HS-5 (cell line): ENCODE measurements around the gene CEP152.

Experiments
- DNase-seq: peaks from one replicate; pipeline ENCODE4 v3.0.0-alpha.2; 2012; ENCODE audit warnings: low read depth

The CEP152 gene

GRCh38 chr15:48777645-48778330 is 33.1 kb downstream of the CEP152 start:
- DNase-seq: no peak

GRCh38 chr15:48775546-48775945 is 35.3 kb downstream of the CEP152 start:
- no peak for DNase-seq

DNA sequence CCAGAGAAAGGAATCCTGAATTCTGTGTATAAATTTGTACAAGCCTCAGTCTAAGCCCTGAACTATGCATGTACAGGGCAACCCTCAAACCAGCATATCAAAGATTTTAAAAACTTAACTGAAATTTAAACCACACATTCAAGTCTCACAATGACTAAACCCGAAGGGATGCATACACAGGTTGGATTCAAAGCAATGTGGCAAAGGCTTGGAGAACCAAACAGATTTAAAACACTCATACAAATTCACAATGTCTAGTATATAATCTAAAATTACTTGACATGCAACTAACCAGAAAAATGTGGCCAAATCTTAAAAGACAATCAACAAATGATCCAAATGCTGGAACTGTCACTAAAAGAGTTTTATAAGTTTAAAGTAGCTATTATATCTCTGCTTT is 36.4 kb downstream of the CEP152 start:
- DNase-seq: no peak

GRCh38 chr15:48766196-48766595 is 44.7 kb downstream of the CEP152 start:
- no peak for DNase-seq

GRCh38 chr15:48765022-48765421 is 45.8 kb downstream of the CEP152 start:
- DNase-seq: no peak

GRCh38 chr15:48761393-48762158 is 49.3 kb downstream of the CEP152 start:
- DNase-seq: no peak

- DNase-seq: no peak
Measured at GRCh38 chr15:48759921-48760320, 50.9 kb downstream of the CEP152 start.

DNA sequence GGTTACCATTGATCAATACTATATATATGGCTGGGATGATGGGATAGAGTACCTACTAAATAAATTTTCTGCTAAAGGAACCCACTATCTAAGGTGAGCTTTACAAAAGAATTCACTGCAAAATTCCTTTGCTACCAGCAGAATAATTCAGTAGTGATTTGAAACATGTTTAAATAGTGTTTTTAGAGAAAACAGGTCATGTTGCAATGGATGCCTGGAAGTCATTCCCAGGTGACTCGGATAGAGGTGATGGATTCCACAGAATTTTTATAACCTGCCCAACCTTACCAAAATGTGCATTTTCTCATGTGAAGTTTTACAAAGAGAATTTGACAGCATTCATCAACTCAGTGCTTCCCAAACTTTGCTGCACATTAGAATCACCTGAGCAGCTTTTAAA is 53.2 kb downstream of the CEP152 start:
- no peak for DNase-seq

- no peak for DNase-seq
Measured at GRCh38 chr15:48754011-48754410, 56.9 kb downstream of the CEP152 start.

DNA sequence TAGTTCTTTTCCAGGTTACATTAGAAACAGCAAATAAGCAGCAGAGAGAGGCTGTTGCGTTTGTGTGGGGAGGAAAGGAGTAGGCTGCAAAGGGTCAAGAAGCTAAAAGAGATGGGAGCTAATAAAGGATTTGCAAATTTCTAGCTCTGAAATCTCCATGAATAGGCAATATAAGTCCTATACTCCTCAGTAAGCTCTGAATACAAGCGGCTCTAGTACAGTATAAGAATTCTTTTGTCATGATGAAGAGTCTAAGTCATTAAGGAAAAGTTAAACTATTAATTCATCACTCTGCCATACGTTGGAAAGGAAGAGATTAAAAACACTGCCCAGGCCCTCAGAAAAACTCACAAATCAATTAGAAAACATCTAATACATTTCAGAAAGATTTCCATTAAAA is 59.3 kb downstream of the CEP152 start:
- DNase-seq: no peak

DNA sequence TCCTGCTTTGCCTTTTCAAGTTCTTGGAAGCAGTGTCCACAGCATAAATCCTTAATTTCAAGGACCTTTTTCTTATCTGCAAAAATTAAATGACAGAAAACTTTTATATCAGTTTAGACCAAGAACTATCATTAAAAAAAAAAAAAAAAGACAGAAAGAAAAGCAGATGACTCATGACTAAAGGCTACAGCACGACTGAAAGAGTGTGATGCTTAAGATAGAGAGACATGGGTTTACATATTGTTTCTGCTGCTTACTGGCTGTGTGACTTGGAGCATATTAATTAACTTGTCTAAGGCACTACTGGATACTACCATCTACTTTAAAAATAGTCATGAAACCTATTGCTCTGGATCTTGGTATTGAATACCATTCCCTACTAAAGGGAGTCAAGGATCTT is 62.3 kb downstream of the CEP152 start:
- no peak for DNase-seq

DNA sequence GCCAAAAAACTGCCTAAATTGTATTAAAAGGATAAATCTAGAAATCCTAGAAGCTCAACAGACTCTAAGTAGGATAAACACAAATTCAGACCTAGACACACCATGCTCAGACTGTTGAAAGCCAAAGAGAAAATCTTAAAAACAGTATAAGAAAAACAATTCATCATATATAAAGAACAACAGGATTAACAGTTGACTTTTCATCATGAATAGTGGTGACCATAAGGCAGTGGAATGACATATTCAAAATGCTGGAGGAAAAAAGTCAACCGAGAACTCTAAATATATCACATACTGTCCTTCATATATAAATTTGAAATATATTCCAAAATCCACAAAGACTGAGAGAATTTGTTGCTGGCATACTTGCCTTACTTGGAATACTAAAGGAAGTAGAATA is 77.3 kb downstream of the CEP152 start:
- no peak for DNase-seq

GRCh38 chr15:48730506-48730905 is 80.4 kb downstream of the CEP152 start:
- no peak for DNase-seq

- no peak for DNase-seq
Measured at GRCh38 chr15:48723969-48724368, 86.9 kb downstream of the CEP152 start.

GRCh38 chr15:48722764-48723661 is 87.9 kb downstream of the CEP152 start:
- DNase-seq: peak; percentile 89

DNA sequence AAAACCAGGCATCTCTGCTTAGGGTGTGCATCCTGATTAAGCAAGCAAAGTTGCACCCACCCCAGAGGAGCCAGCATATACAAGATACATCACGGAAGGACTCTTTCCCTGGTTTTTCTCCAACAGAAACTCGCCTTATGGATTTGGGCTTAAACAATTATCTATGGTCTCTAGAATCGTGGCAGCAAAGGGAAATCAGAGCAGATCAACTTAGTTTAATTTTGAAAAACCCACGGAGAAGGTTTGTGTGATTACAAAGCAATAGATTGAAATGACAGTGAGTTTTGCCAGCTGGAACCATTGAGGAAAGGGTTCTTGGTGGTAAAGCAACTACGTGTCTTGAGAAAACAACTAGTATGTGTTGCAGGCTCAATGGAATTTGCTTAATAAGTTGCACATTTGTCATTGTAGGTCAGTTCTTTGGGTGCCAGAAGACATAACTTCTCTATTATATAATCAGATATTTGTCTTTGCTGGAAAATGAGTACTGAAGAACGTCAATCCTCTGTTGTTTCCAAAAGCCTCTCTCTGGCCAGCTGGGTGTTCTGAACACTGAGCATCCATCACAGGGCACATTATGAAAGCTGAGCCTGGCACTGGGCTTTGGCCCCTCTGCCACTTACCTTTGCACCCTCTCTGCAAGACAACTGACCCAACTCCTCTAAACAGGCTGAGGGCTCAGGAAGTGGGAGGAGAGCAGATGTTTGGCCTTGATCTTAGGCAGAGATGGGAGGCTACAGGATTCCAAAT is 89.6 kb downstream of the CEP152 start:
- DNase-seq: no peak

- DNase-seq: no peak
Measured at GRCh38 chr15:48720646-48721045, 90.2 kb downstream of the CEP152 start.

DNA sequence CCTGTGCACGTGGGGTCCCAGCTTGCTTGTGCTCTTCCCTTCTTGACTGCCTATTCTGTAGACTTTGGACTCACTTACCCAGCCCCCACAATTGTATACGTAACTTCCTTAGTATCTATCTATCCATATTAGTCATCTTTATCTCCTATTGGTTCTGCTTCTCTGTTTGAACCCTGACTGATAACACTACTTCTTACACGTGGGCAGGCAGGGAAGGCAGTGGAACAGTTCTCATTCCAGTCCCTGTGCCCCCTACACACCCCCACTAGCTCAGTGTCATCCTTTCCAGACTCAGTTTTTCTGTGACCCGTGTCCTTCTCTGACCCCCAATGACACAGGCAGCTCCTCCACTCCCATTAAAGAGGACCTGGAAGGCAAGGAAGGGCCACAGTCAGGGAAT is 91.2 kb downstream of the CEP152 start:
- DNase-seq: no peak

DNA sequence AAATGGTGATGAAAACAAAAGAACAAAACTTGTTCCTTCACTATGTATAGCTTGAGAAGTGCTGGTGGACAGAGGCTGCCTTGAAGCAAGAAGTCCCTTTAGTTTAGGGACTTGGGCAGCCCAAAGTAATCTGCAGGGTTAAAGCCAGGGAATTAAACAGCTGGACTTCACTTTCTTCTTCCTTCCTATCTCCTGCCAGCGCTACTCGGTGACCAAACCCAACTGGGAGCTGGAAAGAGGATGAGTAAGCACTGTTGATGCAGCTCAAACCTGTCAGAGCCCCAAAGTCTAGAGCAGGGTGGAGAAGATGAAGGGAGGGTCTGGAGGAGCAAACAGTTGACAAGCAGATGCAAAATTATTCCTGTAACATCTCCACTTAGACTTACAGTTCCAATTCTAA is 92.2 kb downstream of the CEP152 start:
- no peak for DNase-seq

DNA sequence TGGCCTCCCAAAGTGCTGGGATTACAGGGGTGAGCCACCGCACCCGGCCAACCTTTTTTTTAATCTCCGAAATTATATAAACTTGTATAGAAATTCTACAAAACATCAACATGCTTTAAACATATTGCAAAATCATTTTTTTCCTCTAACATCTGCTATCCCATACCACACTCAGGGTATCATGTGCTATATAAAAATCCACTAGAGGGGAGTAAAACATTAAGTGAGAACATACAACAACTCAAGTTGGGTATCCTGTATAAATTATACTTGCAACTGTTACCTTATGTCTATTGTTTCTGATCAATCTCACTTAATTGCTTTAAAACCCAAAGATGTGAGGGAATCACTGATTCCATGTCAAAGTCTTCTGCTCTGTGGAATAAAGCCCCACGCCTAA is 93.4 kb downstream of the CEP152 start:
- no peak for DNase-seq

DNA sequence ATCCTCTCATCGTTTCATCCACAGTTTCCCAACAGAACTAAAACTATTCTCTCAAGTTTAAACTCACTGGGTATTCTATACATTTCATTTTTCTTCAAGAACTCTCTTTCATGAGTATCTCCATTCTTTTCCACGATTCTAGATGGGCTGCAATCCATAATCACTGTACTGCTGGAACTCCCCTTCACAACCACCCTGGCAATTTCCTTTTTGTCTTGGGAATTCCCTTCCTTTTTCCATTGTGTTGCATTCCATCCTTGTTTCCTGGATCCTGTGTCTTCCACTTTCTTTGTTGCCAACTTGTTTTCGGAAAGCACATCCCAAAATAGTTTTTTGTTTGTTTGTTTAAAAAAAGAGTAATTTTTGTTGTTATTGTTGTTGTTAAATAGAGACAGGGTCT is 98.3 kb downstream of the CEP152 start:
- DNase-seq: no peak

- DNase-seq: peak; percentile 64
Measured at GRCh38 chr15:48710952-48711495, 99.8 kb downstream of the CEP152 start.
